Stimulated activated effector memory CD8-positive, alpha-beta T cell treated with anti-CD3 and anti-CD28 coated beads, Interleukin-12 subunit alpha, Interleukin-12 subunit beta, amount 100 ng/mL, for 72 hours (primary cell): Measurements from ENCODE around the gene SMCHD1.
A peak's percentile ranks its signal among the peaks of the same experiment; 100 is the strongest.
"Not testable (repeated sequence)": the region's sequence is repeated elsewhere in the genome, so short reads cannot be mapped to it uniquely, and the experiment has no call there.

ENCODE experiments used
- ATAC-seq: fragments of 150-1000 bp; cut with Tn5 transposase; 2 replicates; pipeline ENCODE4 v1.10.0; 2021
- DNase-seq, 2 donors: peaks; one replicate each; pipeline ENCODE4 v3.0.0; 2021 to 2022; ENCODE audit warnings: low spot score in 2 of 2
- H3K27ac Mint-ChIP-seq: one replicate; pipeline ENCODE4 v1.8.0; 2022; ENCODE audit warnings: mild to moderate bottlenecking, mixed read lengths
- H3K36me3 Mint-ChIP-seq: one replicate; pipeline ENCODE4 v1.8.0; 2022; ENCODE audit warnings: mild to moderate bottlenecking, mixed read lengths
- H3K4me1 Mint-ChIP-seq: one replicate; pipeline ENCODE4 v1.8.0; 2022; ENCODE audit warnings: mixed read lengths
- H3K4me3 Mint-ChIP-seq: one replicate; pipeline ENCODE4 v1.8.0; 2022; ENCODE audit warnings: mild to moderate bottlenecking, mixed read lengths
- H3K9me3 Mint-ChIP-seq: one replicate; pipeline ENCODE4 v1.8.0; 2022; ENCODE audit warnings: mixed read lengths

The SMCHD1 gene

DNA sequence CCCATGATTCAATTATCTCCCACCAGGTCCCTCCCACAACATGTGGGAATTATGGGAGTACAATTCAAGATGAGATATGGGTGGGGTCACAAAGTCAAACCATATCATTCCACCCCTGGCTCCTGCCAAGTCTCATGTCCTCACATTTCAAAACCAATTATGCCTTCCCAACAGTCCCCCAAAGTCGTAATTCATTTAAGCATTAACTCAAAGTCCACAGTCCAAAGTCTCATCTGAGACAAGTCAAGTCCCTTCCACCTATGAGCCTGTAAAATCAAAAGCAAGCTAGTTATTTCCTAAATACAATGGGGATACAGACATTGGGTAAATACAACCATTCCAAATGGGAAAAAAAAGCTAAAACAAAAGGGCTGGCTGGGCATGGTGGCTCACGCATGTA lies 153.1 kb downstream of the SMCHD1 start:
- ATAC-seq, H3K27ac Mint-ChIP-seq, H3K4me3 Mint-ChIP-seq, H3K4me1 Mint-ChIP-seq, DNase-seq: not testable (repeated sequence)
- H3K36me3 Mint-ChIP-seq = peaks cover 25% of the 10 kb centered on the region
- peaks cover 15% of the 10 kb centered on the region for H3K9me3 Mint-ChIP-seq

GRCh38 chr18:2809666-2810183 lies 154.2 kb downstream of the SMCHD1 start:
- ATAC-seq = not testable (repeated sequence)

DNA sequence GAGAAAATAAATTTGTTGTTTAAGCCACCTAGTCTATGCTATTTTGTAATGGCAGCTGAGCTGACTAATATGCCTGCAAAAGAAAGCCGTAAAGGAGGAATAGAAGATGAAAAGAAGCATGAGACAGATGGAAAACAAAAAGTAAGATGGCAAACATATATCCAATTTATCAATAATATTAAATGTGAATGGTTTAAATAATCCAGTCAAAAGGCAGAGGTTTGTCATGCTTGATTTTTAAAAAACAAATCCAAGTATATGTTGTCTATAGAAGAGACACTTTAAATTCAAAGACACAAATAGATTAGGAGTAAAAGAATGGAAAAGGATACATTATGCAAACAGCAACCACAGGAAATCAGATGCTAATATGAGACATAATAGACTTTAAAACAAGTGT lies 155.9 kb downstream of the SMCHD1 start:
- Mint-ChIP-seq H3K36me3 (peaks cover 5% of the 10 kb centered on the region), H3K4me3 (no peak overlapping the region), H3K4me1 (no peaks in the 10 kb centered on the region), H3K27ac (no peak overlapping the region), H3K9me3 (peaks cover 27% of the 10 kb centered on the region)
- no peak for DNase-seq
- no peak for ATAC-seq

More at GRCh38 chr18:2809666-2810183, 154.2 kb downstream of the SMCHD1 start:
- H3K9me3 Mint-ChIP-seq = peaks cover 18% of the 10 kb centered on the region
- peaks cover 15% of the 10 kb centered on the region for H3K36me3 Mint-ChIP-seq
- not testable (repeated sequence) for DNase-seq, H3K4me1 Mint-ChIP-seq, H3K27ac Mint-ChIP-seq, H3K4me3 Mint-ChIP-seq

- H3K9me3 Mint-ChIP-seq = peaks cover 24% of the 10 kb centered on the region
- DNase-seq = no peak
- H3K36me3 Mint-ChIP-seq = no peaks in the 10 kb centered on the region
- no peak overlapping the region for H3K4me3 Mint-ChIP-seq
- H3K27ac Mint-ChIP-seq = no peak overlapping the region
- no peaks in the 10 kb centered on the region for H3K4me1 Mint-ChIP-seq
- no peak for ATAC-seq
These were observed 159.4 kb downstream of the SMCHD1 start for GRCh38 chr18:2814928-2815327.

DNA sequence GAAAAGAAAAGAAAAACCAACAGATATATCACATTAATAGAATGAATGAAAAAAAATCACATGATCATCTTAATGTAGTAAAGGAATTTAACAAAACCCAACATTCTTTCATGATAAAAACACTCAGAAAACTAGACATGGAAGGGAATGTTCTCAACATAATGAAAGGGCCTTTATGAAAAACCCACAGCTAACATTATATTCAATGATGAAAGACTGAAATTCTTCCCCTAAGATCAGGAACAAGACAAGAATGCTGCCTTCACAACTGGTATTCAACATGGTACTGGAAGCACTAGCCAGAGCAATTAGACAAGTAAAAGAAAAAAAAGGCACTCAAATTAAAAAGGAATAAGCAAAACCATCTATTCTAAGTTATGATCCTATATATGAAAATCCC lies 162.8 kb downstream of the SMCHD1 start:
- H3K27ac Mint-ChIP-seq = no peak overlapping the region
- no peaks in the 10 kb centered on the region for H3K36me3 Mint-ChIP-seq
- H3K4me1 Mint-ChIP-seq = no peaks in the 10 kb centered on the region
- ATAC-seq = no peak
- H3K4me3 Mint-ChIP-seq = no peak overlapping the region
- DNase-seq = no peak
- H3K9me3 Mint-ChIP-seq = peaks cover 12% of the 10 kb centered on the region

DNA sequence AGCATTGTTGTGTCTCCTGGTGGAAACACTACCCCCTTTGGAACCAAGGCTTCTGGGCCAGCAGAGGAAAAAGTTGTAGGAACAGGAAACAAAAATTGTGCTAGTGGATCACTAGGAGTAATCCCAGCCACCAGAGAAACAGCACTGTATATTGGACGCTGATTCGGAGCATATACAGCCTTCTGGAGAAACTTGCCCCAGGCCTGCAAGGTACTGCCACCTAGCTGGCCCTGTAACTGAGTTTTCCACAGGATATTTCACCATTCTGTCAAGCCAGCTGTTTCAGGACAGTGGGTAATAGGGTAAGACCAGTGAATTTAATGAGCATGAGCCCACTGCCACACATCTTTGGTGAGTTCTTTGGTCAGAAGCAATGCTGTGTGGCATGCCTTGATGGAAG lies 166.2 kb downstream of the SMCHD1 start:
- Mint-ChIP-seq H3K4me1 (no peaks in the 10 kb centered on the region), H3K36me3 (no peaks in the 10 kb centered on the region), H3K27ac (no peak overlapping the region), H3K4me3 (no peak overlapping the region), H3K9me3 (no peaks in the 10 kb centered on the region)
- no peak for ATAC-seq
- peak in 1 of 2 donors; percentile 43 for DNase-seq

- H3K4me1 Mint-ChIP-seq = no peaks in the 10 kb centered on the region
- DNase-seq (peak in 1 of 2 donors; percentile 23), ATAC-seq (no peak)
- no peaks in the 10 kb centered on the region for H3K36me3 Mint-ChIP-seq
- H3K27ac Mint-ChIP-seq = no peak overlapping the region
- H3K9me3 Mint-ChIP-seq = no peaks in the 10 kb centered on the region
- H3K4me3 Mint-ChIP-seq = no peak overlapping the region
These were observed 166.8 kb downstream of the SMCHD1 start for GRCh38 chr18:2822213-2822921.

- ATAC-seq (no peak), DNase-seq (no peak)
- Mint-ChIP-seq H3K36me3 (no peaks in the 10 kb centered on the region), H3K4me3 (no peak overlapping the region), H3K27ac (no peak overlapping the region), H3K4me1 (no peaks in the 10 kb centered on the region), H3K9me3 (no peaks in the 10 kb centered on the region)
These were observed 167.7 kb downstream of the SMCHD1 start for GRCh38 chr18:2823202-2823601.

DNA sequence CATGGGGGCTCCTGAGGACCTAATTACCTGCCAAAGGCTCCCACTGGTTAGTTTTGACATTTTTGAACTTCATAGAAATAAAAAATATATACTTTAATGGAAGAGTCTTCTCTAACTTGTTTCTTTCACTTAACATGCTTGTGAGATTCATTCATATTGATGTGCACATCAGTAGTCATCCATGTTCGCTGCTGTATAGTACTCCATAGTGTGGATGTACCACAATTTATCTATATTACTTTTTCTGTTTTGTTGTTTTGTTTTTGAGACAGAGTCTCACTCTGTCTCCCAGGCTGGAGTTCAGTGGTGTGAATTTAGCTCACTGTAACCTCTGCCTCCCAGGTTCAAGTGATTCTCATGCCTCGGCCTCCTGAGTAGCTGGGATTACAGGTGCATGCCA lies 168.4 kb downstream of the SMCHD1 start:
- Mint-ChIP-seq H3K4me1 (no peaks in the 10 kb centered on the region), H3K4me3 (no peak overlapping the region), H3K27ac (no peak overlapping the region), H3K9me3 (no peaks in the 10 kb centered on the region), H3K36me3 (no peaks in the 10 kb centered on the region)
- no peak for DNase-seq
- no peak for ATAC-seq

GRCh38 chr18:2824865-2825264 lies 169.3 kb downstream of the SMCHD1 start:
- no peaks in the 10 kb centered on the region for H3K9me3 Mint-ChIP-seq
- H3K4me1 Mint-ChIP-seq = no peaks in the 10 kb centered on the region

GRCh38 chr18:2825613-2826175 lies 170.2 kb downstream of the SMCHD1 start:
- H3K9me3 Mint-ChIP-seq = no peaks in the 10 kb centered on the region
- DNase-seq (peak in 1 of 2 donors; percentile 17), ATAC-seq (no peak)
- no peaks in the 10 kb centered on the region for H3K4me1 Mint-ChIP-seq
- no peak overlapping the region for H3K27ac Mint-ChIP-seq
- no peak overlapping the region for H3K4me3 Mint-ChIP-seq
- H3K36me3 Mint-ChIP-seq = no peaks in the 10 kb centered on the region

More at GRCh38 chr18:2824865-2825264, 169.3 kb downstream of the SMCHD1 start:
- no peak overlapping the region for H3K4me3 Mint-ChIP-seq
- no peaks in the 10 kb centered on the region for H3K36me3 Mint-ChIP-seq
- DNase-seq (peak in 1 of 2 donors; percentile 23), ATAC-seq (no peak)
- no peak overlapping the region for H3K27ac Mint-ChIP-seq

DNA sequence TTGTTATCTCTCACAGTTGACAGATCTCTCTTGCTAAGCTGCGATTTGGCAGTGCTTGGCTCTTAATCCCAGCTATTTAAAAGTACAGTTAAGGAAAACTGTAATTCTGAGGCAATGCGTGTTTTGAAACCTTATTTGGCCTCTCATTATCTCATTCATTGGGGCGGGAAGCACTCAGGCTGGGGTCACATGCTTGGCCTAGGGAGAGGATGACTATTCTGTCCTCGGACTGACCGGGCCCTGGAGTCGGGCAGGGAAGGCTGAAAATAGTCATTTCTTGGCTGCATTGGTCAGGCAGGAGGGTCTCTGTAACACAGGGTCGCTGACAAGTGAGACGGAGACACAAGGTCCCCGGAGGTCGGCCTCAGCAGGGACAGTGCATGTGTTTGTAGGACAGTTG lies 171.1 kb downstream of the SMCHD1 start:
- Mint-ChIP-seq H3K4me3 (no peak overlapping the region), H3K9me3 (no peaks in the 10 kb centered on the region), H3K36me3 (no peaks in the 10 kb centered on the region), H3K27ac (no peak overlapping the region), H3K4me1 (no peaks in the 10 kb centered on the region)
- ATAC-seq (no peak), DNase-seq (peak in 1 of 2 donors; percentile 18)

DNA sequence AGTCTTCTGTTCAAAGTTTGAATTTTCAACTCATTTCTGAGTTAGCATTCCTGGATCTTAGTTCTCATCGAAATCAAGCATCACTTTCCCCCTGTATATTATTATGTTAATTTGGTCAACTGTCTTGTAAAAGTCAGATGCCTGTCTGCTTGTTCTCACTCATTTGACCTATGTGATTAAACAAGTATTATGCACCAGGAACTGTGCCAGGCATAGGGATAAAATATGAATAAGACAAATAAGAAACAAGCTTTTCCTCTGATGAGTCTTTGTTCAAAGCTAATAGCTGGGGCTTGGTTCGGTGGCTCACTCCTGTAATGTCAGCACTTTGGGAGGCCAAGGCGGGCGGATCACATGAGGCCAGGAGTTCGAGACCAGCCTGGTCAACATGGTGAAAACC lies 171.5 kb downstream of the SMCHD1 start:
- H3K27ac Mint-ChIP-seq = no peak overlapping the region
- H3K9me3 Mint-ChIP-seq = no peaks in the 10 kb centered on the region
- ATAC-seq = no peak
- no peaks in the 10 kb centered on the region for H3K4me1 Mint-ChIP-seq
- DNase-seq = no peak
- H3K4me3 Mint-ChIP-seq = no peak overlapping the region
- H3K36me3 Mint-ChIP-seq = no peaks in the 10 kb centered on the region

GRCh38 chr18:2836118-2836517 lies 180.6 kb downstream of the SMCHD1 start:
- H3K27ac Mint-ChIP-seq, H3K36me3 Mint-ChIP-seq, DNase-seq, H3K4me1 Mint-ChIP-seq, H3K4me3 Mint-ChIP-seq, ATAC-seq: not testable (repeated sequence)
- peaks cover 13% of the 10 kb centered on the region for H3K9me3 Mint-ChIP-seq

- not testable (repeated sequence) for DNase-seq, H3K4me1 Mint-ChIP-seq
- peaks cover 13% of the 10 kb centered on the region for H3K9me3 Mint-ChIP-seq
These were observed 181.8 kb downstream of the SMCHD1 start for GRCh38 chr18:2837290-2837689.

GRCh38 chr18:2839202-2839601 lies 183.7 kb downstream of the SMCHD1 start:
- ATAC-seq (no peak), DNase-seq (no peak)
- H3K36me3 Mint-ChIP-seq = no peaks in the 10 kb centered on the region
- H3K4me3 Mint-ChIP-seq = no peak overlapping the region
- H3K9me3 Mint-ChIP-seq = peaks cover 13% of the 10 kb centered on the region
- H3K4me1 Mint-ChIP-seq = no peaks in the 10 kb centered on the region
- H3K27ac Mint-ChIP-seq = no peak overlapping the region

More at GRCh38 chr18:2837290-2837689, 181.8 kb downstream of the SMCHD1 start:
- not testable (repeated sequence) for ATAC-seq, H3K4me3 Mint-ChIP-seq, H3K36me3 Mint-ChIP-seq, H3K27ac Mint-ChIP-seq
